Activated gamma-delta T cell treated with anti-CD3 and anti-CD28 coated beads, Interleukin-2, amount 50 U/mL, for 16 hours (primary cell): ENCODE data around the gene MYO3B.

Source experiments
- DNase-seq: peaks from one replicate; pipeline ENCODE4 v3.0.0-alpha.2; 2020; ENCODE audit warnings: low read depth

MYO3B gene

GRCh38 chr2:170701011-170701410 is 523.1 kb downstream of the MYO3B start:
- no peak for DNase-seq

- no peak for DNase-seq
Measured at GRCh38 chr2:170703776-170704476, 526.0 kb downstream of the MYO3B start.
